HG03108 (cell line): ENCODE measurements around the gene POLR1F.
"Not testable (repeated sequence)": the region's sequence is repeated elsewhere in the genome, so short reads cannot be mapped to it uniquely, and the experiment has no call there.

ENCODE experiments used
- ATAC-seq: cut with Tn5 transposase; IDR thresholded peaks from one replicate; pipeline ENCODE4 v1.9.1; 2021; ENCODE audit warnings: moderate library complexity; ENCODE audit not compliant: unreplicated experiment

The POLR1F gene

GRCh38 chr7:19708397-19709248 is at the start of gene POLR1F:
Gene POLR1F (minus strand): TSS chr7:19709037. CDS start chr7:19709016, 21 bp downstream.
- ATAC-seq = peak; percentile 97

- ATAC-seq = no peak
Measured at GRCh38 chr7:19754521-19755116, 45.8 kb upstream of the POLR1F start.

GRCh38 chr7:19752020-19752419 is 43.2 kb upstream of the POLR1F start:
- no peak for ATAC-seq

- no peak for ATAC-seq
Measured at GRCh38 chr7:19749658-19750057, 40.8 kb upstream of the POLR1F start.

GRCh38 chr7:19747740-19748339 is 39.0 kb upstream of the POLR1F start:
- no peak for ATAC-seq

GRCh38 chr7:19744075-19744474 is 35.2 kb upstream of the POLR1F start:
- no peak for ATAC-seq

- no peak for ATAC-seq
Measured at GRCh38 chr7:19728716-19729115, 19.9 kb upstream of the POLR1F start.

- no peak for ATAC-seq
Measured at GRCh38 chr7:19725770-19726169, 16.9 kb upstream of the POLR1F start.

- ATAC-seq = no peak
Measured at GRCh38 chr7:19715499-19715898, 6.7 kb upstream of the POLR1F start.

GRCh38 chr7:19713676-19714075 is 4.8 kb upstream of the POLR1F start:
- no peak for ATAC-seq

- no peak for ATAC-seq
Measured at GRCh38 chr7:19709249-19709578, 377 bp upstream of the POLR1F start.

- ATAC-seq = no peak
Measured at GRCh38 chr7:19707240-19707639, 1.6 kb downstream of the POLR1F start.

- ATAC-seq = no peak
Measured at GRCh38 chr7:19705663-19706062, 3.2 kb downstream of the POLR1F start.

GRCh38 chr7:19701471-19701870 is 7.4 kb downstream of the POLR1F start:
- ATAC-seq = no peak

- no peak for ATAC-seq
Measured at GRCh38 chr7:19700936-19701335, 7.9 kb downstream of the POLR1F start.

- no peak for ATAC-seq
Measured at GRCh38 chr7:19698331-19698730, 10.5 kb downstream of the POLR1F start.

- no peak for ATAC-seq
Measured at GRCh38 chr7:19696926-19697325, 11.9 kb downstream of the POLR1F start.

- ATAC-seq = no peak
Measured at GRCh38 chr7:19692111-19692828, 16.6 kb downstream of the POLR1F start.

GRCh38 chr7:19690736-19691135 is 18.1 kb downstream of the POLR1F start:
- ATAC-seq = no peak

GRCh38 chr7:19689130-19689529 is 19.7 kb downstream of the POLR1F start:
- not testable (repeated sequence) for ATAC-seq

GRCh38 chr7:19681596-19681995 is 27.2 kb downstream of the POLR1F start:
- no peak for ATAC-seq
